Measurements from ENCODE around the gene KRT222. TPM values are rescaled to one million over a fixed set of nuclear protein-coding genes. Genes with fewer than 3 reads are reported as not detected.

Gene KRT222
- polyA plus RNA-seq, 3 donors: 0.06 to 0.21 (median 0.17) TPM

DNA sequence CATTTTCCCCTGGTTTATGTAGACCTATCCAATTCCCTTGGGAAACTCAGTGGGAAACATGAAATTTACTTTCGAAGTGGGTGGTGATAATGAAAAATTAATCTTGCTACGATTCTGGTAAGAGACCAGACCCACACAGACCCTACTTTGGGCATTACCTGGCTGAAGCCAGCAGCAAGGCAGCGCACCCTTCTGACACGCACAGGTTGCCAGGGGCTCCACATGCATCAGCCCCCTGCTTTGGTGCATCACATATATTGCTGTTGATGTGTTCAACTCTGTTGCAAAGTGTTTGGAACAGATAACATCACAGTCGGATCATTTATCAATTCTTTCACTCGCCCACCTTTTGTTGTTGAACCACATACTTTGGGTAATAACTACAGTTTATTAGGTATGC, 44.0 kb downstream of the KRT222 start:
- DNase-seq (ENCODE audit: extremely low read depth in 1 of 11, low read depth in 9 of 11, low spot score in 4 of 11): no peak

GRCh38 chr17:40618754-40619625, 46.0 kb downstream of the KRT222 start:
- DNase-seq (ENCODE audit: extremely low read depth in 1 of 11, low read depth in 9 of 11, low spot score in 4 of 11): no peak

GRCh38 chr17:40617678-40618240, 47.2 kb downstream of the KRT222 start:
- no peak for DNase-seq (ENCODE audit: extremely low read depth in 1 of 11, low read depth in 9 of 11, low spot score in 4 of 11)

GRCh38 chr17:40616592-40616991, 48.4 kb downstream of the KRT222 start:
- DNase-seq (ENCODE audit: extremely low read depth in 1 of 11, low read depth in 9 of 11, low spot score in 4 of 11): no peak

DNA sequence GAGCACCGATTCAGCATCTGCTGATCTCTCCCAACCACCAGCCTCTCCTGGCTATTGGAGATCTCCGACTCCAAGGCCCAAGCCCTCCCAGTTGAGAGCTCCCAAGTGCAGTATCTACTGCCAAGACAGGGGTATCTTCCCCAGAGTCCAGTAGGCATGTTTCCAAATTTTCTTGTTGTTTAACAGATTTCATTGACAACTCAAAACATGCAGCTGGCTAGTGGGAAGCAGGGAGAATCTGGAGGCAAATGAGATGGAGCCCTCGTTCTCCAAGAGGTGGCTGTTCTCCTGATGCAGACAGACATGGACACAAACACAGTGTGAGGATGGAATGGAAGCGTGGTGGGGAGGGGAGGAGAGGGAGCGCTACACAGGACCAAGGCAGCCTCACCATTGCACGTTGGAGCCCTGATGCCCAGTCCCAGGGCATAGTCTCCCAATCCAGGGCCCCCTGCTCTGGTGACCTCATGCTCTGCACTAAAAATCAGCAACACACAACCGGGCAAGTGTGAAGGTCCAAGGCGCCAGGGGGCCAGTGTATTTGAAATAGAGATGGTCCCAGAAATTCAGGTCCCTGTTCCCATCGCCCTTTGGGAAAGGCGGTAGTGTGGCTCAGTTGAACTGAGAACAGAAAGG, 49.0 kb downstream of the KRT222 start:
- DNase-seq (ENCODE audit: extremely low read depth in 1 of 11, low read depth in 9 of 11, low spot score in 4 of 11): no peak

- peak in 7 of 11 donors; percentile 29 to 58 (median 39) for DNase-seq (ENCODE audit: extremely low read depth in 1 of 11, low read depth in 9 of 11, low spot score in 4 of 11)
Measured at GRCh38 chr17:40615068-40615840, 49.7 kb downstream of the KRT222 start.

- no peak for DNase-seq (ENCODE audit: extremely low read depth in 1 of 11, low read depth in 9 of 11, low spot score in 4 of 11)
Measured at GRCh38 chr17:40614431-40615067, 50.4 kb downstream of the KRT222 start.

- no peak for DNase-seq (ENCODE audit: extremely low read depth in 1 of 11, low read depth in 9 of 11, low spot score in 4 of 11)
Measured at GRCh38 chr17:40613467-40614154, 51.4 kb downstream of the KRT222 start.

GRCh38 chr17:40612599-40613244, 52.3 kb downstream of the KRT222 start:
- DNase-seq (ENCODE audit: extremely low read depth in 1 of 11, low read depth in 9 of 11, low spot score in 4 of 11): no peak

DNA sequence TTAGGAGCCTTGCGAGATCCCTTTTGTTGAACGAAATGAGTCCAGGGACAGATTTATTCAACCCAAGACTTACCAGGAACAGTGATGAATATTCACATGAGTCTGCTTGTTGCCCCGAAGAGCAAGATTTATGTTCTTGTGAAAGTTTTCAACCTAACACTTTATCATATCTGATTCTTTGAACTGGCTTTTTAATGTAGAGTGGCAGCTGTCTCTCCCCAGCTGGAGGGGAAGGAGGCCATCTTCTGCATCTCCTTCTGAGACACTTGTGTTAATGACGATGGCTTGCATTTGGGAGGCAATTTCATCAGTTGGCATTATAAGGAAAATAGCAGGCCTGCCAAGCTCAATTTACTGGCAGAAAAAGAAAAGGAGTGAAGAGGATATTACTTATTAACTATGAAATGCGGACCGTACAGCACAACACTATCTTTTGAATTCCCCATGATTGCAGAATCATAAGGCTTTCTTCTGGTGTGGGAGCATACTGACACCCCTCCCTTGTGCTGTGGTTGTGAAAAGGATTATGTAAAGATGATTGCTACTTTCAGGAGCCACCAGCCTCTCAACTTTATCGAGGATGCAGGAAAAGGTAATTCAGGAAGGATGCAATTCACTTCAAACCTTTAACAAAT, 53.0 kb downstream of the KRT222 start:
- no peak for DNase-seq (ENCODE audit: extremely low read depth in 1 of 11, low read depth in 9 of 11, low spot score in 4 of 11)

- no peak for DNase-seq (ENCODE audit: extremely low read depth in 1 of 11, low read depth in 9 of 11, low spot score in 4 of 11)
Measured at GRCh38 chr17:40610359-40610758, 54.6 kb downstream of the KRT222 start.

- DNase-seq (ENCODE audit: extremely low read depth in 1 of 11, low read depth in 9 of 11, low spot score in 4 of 11): no peak
Measured at GRCh38 chr17:40608061-40608581, 56.9 kb downstream of the KRT222 start.

GRCh38 chr17:40607641-40608040, 57.3 kb downstream of the KRT222 start:
- DNase-seq (ENCODE audit: extremely low read depth in 1 of 11, low read depth in 9 of 11, low spot score in 4 of 11): no peak

DNA sequence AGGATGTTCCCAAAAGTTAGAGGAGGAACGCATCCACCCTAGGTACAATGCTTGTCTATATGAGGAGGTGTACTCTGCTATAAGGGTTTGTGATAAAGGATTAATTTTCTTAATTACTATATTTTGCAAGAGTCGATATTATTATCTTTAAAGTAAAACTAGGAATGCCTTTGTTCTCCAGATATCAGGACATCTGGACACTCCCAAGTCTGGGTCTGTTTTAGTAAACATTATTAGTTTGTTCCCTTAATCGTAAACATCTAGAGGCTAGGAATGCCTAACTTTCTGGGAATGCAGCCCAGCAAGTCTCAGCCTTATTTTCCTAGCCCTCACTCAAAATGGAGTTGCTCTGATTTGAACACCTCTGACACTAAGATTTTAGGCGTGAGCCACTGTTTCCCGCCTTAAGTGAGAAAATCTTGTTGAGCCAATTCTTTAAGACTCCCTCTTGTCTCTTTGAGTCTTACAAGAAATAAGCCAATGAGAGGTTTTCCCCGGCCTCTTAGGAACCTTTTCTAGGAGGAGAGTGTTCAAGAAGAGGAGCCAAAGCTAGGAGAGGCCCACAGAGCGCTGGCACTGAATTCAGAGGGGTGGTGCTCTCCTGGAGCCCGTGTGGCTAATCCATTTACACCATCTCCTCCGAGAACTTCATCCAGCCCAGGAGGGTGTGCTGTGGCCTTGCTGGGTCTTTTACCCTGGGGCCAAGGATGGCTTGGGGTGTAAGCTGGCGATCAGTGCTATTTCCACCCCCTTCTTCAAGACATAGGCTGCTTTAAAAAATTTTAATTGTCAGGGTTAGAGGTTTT, 58.2 kb downstream of the KRT222 start:
- DNase-seq (ENCODE audit: extremely low read depth in 1 of 11, low read depth in 9 of 11, low spot score in 4 of 11): no peak

GRCh38 chr17:40605306-40605705, 59.7 kb downstream of the KRT222 start:
- DNase-seq (ENCODE audit: extremely low read depth in 1 of 11, low read depth in 9 of 11, low spot score in 4 of 11): no peak
